ENCODE results near the gene SMIM29.
"Not testable (repeated sequence)": the region's sequence is repeated elsewhere in the genome, so short reads cannot be mapped to it uniquely, and the experiment has no call there.

The SMIM29 gene

DNA sequence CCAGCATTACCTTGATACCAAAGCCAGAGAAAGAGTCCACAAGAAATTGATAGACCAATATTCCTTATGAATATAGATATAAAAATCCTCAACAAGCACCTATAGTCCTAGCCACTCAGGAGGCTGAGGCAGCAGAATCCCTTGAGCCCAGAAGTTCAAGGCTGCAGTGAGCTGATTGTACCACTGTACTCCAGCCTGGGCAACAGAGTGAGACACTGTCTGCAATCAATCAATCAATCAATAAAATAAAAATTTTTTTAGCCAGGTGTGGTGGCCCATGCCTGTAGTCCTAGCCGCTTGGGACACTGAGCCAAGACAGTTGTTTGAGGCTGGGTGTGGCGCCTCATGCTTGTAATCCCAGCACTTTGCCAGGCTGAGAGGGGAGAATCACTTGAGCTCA lies 18.9 kb upstream of the SMIM29 start:
- H3K4me3 ChIP-seq (ENCODE audit: severe bottlenecking): no peak overlapping the region
- DNase-seq (ENCODE audit: low spot score) (no peak), ATAC-seq (ENCODE audit: low read depth) (no peak)
- no peaks in the 10 kb centered on the region for H3K36me3 ChIP-seq (ENCODE audit: low read depth)
- no peaks in the 10 kb centered on the region for H3K27me3 ChIP-seq (ENCODE audit: insufficient read depth, poor library complexity, severe bottlenecking)
- H3K4me1 ChIP-seq (ENCODE audit: insufficient read depth, poor library complexity, severe bottlenecking): no peaks in the 10 kb centered on the region
- no peaks in the 10 kb centered on the region for H3K9me3 ChIP-seq (ENCODE audit: severe bottlenecking)
- no peak overlapping the region for H3K27ac ChIP-seq (ENCODE audit: poor library complexity, severe bottlenecking)
- TF ChIP-seq, protein P1, sequence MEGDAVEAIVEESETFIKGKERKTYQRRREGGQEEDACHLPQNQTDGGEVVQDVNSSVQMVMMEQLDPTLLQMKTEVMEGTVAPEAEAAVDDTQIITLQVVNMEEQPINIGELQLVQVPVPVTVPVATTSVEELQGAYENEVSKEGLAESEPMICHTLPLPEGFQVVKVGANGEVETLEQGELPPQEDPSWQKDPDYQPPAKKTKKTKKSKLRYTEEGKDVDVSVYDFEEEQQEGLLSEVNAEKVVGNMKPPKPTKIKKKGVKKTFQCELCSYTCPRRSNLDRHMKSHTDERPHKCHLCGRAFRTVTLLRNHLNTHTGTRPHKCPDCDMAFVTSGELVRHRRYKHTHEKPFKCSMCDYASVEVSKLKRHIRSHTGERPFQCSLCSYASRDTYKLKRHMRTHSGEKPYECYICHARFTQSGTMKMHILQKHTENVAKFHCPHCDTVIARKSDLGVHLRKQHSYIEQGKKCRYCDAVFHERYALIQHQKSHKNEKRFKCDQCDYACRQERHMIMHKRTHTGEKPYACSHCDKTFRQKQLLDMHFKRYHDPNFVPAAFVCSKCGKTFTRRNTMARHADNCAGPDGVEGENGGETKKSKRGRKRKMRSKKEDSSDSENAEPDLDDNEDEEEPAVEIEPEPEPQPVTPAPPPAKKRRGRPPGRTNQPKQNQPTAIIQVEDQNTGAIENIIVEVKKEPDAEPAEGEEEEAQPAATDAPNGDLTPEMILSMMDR (IDR thresholded peaks at IDR 0.05; ENCODE audit: poor library complexity, severe bottlenecking): no peak

DNA sequence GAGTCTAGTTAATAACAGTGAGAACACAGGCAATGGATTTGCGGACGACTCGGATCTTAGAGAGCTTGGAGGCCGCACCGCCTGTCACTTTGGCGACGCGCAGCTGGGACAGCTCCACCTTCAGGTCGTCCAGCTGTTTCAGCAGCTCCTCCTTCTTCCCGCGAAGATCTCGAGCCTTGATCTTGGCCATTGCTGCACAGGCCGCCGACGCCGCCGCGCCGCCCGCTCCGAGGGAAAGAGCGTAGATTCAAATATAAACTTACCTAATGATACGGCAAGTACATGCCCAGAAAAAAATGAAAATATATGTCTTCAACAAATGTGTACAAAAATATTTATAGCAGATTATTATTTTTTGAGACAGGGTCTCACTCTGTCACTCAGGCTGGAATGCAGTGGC lies 14.7 kb upstream of the SMIM29 start:
- ATAC-seq (ENCODE audit: low read depth); H3K36me3 ChIP-seq (ENCODE audit: low read depth); H3K27me3 ChIP-seq (ENCODE audit: insufficient read depth, poor library complexity, severe bottlenecking); DNase-seq (ENCODE audit: low spot score); H3K4me1 ChIP-seq (ENCODE audit: insufficient read depth, poor library complexity, severe bottlenecking); H3K27ac ChIP-seq (ENCODE audit: poor library complexity, severe bottlenecking); H3K4me3 ChIP-seq (ENCODE audit: severe bottlenecking); H3K9me3 ChIP-seq (ENCODE audit: severe bottlenecking): not testable (repeated sequence)

DNA sequence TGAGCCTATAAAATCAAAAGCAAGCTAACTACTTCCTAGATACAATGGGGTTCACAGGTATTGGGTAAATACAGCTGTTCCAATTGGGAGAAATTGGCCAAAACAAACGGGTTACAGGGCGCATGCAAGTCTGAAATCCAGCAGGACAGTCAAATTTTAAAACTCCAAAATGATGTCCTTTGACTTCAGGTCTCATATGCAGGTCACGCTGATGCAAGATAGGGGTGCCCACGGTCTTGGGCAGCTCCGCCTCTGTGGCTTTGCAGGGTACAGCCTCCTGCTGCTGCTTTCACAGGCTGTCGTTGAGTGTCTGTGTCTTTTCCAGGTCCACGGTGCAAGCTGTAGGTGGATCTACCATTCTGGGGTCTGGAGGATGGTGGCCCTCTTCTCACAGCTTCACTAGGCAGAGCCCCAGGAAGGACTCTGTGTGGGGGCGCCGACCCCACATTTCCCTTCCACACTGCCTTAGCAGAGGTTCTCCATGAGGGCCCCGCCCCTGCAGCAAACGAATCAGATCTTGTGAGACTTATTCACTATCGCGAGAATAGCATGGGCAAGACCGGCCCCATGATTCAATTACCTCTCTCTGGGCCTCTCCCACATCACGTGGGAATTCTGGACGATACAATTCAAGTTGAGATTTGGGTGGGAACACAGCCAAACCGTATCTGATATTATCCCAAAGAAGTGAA lies 11.9 kb upstream of the SMIM29 start:
- no peak for DNase-seq (ENCODE audit: low spot score)
- Histone ChIP-seq H3K27me3 (ENCODE audit: insufficient read depth, poor library complexity, severe bottlenecking) (no peaks in the 10 kb centered on the region), H3K4me1 (ENCODE audit: insufficient read depth, poor library complexity, severe bottlenecking) (no peaks in the 10 kb centered on the region), H3K36me3 (ENCODE audit: low read depth) (no peaks in the 10 kb centered on the region), H3K27ac (ENCODE audit: poor library complexity, severe bottlenecking) (no peak overlapping the region), H3K9me3 (ENCODE audit: severe bottlenecking) (no peaks in the 10 kb centered on the region), H3K4me3 (ENCODE audit: severe bottlenecking) (no peak overlapping the region)
- no peak for ATAC-seq (ENCODE audit: low read depth)
- TF ChIP-seq, protein P1 (IDR thresholded peaks at IDR 0.05; ENCODE audit: poor library complexity, severe bottlenecking): no peak

DNA sequence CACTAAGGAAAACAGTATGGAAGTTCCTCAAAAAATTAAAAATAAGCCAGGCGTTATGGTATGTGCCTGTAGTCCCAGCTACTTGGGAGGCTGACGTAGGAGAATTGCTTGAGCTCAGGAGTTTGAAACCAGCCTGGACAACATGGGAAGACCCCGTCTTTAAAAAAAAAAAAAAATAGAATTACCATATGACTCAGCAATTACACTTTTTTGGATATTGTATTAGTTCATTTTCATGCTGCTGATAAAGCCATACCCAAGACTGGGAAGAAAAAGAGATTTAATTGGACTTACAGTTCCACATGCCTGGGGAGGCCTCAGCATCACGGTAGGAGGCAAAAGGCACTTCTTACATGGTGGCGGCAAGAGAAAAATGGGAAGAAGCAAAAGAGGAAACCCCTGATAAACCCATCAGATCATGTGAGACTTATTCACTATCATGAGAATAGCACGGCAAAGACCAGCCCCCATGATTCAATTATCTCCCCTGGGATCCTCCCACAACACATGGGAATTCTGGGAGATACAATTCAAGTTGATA lies 10.8 kb upstream of the SMIM29 start:
- DNase-seq (ENCODE audit: low spot score): no peak
- H3K4me3 ChIP-seq (ENCODE audit: severe bottlenecking): no peak overlapping the region

DNA sequence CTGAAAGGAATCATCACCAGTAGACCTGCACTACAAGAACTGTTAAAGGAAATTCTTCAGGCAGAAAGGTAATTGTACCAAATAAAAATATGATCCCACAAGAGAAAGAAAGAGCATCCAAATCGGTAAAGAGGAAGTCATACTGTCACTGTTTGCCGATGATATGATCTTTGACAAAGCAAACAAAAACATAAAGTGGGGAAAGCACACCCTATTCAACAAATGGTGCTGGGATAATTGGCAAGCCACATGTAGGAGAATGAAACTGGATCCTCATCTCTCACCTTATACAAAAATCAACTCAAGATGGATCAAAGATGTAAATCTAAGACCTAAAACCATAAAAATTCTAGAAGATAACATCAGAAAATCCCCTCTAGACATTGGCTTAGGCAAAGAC lies 3.6 kb upstream of the SMIM29 start:
- H3K27ac ChIP-seq (ENCODE audit: poor library complexity, severe bottlenecking); DNase-seq (ENCODE audit: low spot score); ATAC-seq (ENCODE audit: low read depth); H3K36me3 ChIP-seq (ENCODE audit: low read depth); H3K4me1 ChIP-seq (ENCODE audit: insufficient read depth, poor library complexity, severe bottlenecking); H3K27me3 ChIP-seq (ENCODE audit: insufficient read depth, poor library complexity, severe bottlenecking); H3K9me3 ChIP-seq (ENCODE audit: severe bottlenecking); H3K4me3 ChIP-seq (ENCODE audit: severe bottlenecking): not testable (repeated sequence)

More for the DNA sequence above, 10.8 kb upstream of the SMIM29 start:
- TF ChIP-seq, protein P1 (IDR thresholded peaks at IDR 0.05; ENCODE audit: poor library complexity, severe bottlenecking): no peak
- Histone ChIP-seq H3K9me3 (ENCODE audit: severe bottlenecking) (no peaks in the 10 kb centered on the region), H3K27ac (ENCODE audit: poor library complexity, severe bottlenecking) (no peak overlapping the region), H3K27me3 (ENCODE audit: insufficient read depth, poor library complexity, severe bottlenecking) (no peaks in the 10 kb centered on the region), H3K4me1 (ENCODE audit: insufficient read depth, poor library complexity, severe bottlenecking) (no peaks in the 10 kb centered on the region), H3K36me3 (ENCODE audit: low read depth) (no peaks in the 10 kb centered on the region)
- no peak for ATAC-seq (ENCODE audit: low read depth)

Measured in RWPE2 (cell line).